ENCODE data around the gene RCL1.

- TF ChIP-seq CTCF (IDR thresholded peaks at IDR 0.05) (no peak), POLR2A (IDR thresholded peaks at IDR 0.05) (peak; percentile 66)
Observed at GRCh38 chr9:4792572-4793458, at the start of gene RCL1.
